ENCODE results near the gene KLF16.

Gene KLF16

GRCh38 chr19:1843116-1843515, 20.3 kb downstream of the KLF16 start:
- DNase-seq (ENCODE audit: low read depth in 2 of 2): no peak

DNA sequence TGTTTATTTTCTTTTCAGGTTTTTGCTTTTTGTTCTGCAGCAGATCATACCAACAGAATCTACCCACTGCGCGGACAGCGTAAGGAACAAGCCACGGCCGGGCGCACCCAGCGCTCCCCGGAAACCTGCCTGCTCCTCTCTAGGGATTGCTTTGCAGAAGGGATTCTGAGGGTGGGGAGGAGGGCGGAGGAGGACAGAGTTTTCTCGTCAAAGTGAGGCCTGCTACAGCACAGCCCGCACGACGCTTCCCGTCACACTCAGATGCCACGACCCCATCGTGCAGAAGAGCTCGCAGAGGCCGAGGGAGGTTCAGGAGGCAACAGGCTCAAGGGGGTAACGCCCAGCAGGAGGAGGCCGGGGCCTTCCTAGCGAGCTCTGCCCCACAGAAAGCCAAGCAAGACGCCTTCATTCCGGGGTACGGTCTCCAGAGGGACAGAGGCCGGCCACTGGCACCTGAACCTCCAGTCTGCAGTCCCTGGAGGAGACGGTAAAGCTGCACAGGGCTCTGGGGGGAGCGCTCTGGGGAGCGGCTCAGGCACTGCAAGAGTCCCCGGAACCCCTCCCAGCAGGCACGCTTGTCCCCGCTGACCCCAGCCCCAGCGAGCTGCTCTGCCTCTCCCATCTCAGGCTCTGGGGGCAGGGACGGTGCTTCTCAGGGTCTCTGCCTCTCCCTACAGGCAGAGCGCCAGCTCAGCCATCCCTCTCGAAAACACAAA, 22.0 kb downstream of the KLF16 start:
- no peak for DNase-seq (ENCODE audit: low read depth in 2 of 2)

DNA sequence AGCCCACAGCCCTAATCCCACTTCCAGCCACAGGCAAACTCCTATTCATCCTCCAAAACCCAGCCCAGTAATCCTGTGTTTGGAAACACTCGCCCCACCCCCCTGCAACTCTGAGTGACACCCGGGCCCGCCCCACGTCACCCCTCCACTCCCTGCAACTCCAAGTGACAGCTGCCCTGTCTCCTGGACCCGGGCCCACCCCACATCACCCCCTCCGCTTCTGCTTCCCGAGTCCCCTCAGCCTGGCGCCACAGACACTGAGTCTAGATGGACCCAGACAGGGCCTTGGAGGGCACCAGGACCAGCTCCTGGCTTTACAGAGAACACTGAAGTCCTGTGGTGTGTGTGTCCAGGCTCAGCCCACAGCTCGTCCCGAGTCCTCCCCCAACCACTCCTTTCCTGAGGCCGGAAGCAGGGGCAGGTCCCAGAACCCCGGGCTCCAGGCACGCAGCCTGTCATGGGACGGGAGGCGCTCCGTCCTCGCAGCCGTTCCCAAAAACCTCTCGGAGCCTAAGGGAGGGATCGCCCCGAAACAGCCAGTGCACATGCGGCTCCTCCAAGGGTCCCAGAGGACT, 22.8 kb downstream of the KLF16 start:
- DNase-seq (ENCODE audit: low read depth in 2 of 2): no peak

GRCh38 chr19:1839658-1840540, 23.5 kb downstream of the KLF16 start:
- no peak for DNase-seq (ENCODE audit: low read depth in 2 of 2)

DNA sequence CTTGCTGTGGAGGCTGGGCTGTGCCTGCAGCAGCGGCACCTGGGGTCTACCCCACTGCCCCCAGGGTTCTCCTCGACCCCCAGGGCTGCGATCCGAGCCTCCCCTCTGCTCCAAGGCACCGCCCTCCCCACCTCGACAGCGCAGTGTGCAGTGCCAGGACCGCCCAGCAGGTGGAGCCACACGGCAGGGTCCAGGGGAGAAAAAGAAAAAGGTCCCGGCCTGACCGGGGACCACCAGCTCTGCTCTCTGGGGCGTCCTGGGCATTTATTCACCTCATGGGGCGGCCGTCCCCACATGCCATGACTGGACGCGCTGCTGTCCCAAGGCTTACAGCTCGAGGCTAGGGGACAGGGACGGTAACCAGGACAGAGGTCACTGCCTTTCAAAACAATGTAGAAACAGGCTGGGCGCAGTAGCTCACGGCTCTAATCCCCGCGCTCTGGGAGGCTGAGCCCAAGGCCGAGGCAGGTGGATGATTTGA, 25.7 kb downstream of the KLF16 start:
- DNase-seq (ENCODE audit: low read depth in 2 of 2): no peak

DNA sequence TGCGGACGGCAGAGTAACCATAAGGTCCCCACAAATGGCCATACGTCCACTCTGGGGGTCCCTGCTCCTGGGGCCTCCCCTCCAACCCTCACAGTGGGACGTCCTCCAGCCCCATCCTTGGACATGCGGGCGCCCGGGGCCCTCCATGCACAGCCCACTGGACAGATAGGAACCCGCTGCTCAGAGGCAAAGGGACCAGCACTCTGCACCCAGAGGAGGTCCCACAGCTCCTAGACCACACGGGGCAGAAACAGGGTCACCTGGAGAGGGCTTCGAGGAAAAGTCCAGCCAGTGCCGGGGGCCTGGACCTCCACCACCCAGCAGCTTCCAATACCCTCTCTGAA, 26.2 kb downstream of the KLF16 start:
- no peak for DNase-seq (ENCODE audit: low read depth in 2 of 2)

- DNase-seq (ENCODE audit: low read depth in 2 of 2): no peak
Observed at GRCh38 chr19:1836458-1837221, 26.7 kb downstream of the KLF16 start.

DNA sequence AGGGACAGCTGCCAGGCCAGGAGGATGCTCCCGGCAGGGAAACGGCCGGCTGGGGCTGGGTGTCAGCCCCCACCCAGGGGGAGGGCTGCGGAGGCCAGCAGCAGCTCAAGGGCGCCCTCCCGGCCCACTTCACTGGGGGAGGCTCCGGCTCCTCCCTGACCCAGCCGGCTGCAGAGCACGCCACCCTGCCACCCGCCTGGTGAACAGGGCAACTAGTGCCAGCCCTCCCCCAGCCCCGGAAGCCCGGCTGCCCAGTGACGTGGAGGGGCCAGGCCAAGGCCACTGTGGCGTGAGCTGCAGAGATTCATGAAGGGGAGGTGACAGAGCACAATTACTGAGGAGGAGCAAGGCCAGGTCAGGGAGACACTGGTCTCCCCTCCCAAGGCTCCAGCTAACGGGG, 29.8 kb downstream of the KLF16 start:
- no peak for DNase-seq (ENCODE audit: low read depth in 2 of 2)

GRCh38 chr19:1832046-1832663, 31.2 kb downstream of the KLF16 start:
- no peak for DNase-seq (ENCODE audit: low read depth in 2 of 2)

DNA sequence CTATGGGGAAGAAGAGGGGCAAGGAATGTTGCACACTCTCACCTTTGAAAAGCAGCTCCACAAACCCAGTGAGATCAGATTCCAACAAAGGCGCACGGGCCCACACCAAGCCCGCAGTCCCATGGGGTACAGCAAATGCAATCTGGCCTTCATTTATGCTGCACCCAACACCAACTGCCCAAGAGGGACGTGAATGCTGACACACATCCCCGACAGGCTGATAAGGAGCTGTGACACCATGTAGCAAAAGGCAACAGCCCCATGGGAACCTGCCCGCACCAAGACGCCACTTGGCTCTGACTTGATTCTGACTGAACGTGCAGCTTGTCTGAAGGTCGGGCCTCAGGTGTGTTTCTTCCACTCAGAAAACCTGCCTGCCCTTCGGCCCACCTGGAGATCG, 32.4 kb downstream of the KLF16 start:
- DNase-seq (ENCODE audit: low read depth in 2 of 2): no peak

- no peak for DNase-seq (ENCODE audit: low read depth in 2 of 2)
Observed at GRCh38 chr19:1830568-1830967, 32.8 kb downstream of the KLF16 start.

GRCh38 chr19:1829958-1830357, 33.4 kb downstream of the KLF16 start:
- no peak for DNase-seq (ENCODE audit: low read depth in 2 of 2)

DNA sequence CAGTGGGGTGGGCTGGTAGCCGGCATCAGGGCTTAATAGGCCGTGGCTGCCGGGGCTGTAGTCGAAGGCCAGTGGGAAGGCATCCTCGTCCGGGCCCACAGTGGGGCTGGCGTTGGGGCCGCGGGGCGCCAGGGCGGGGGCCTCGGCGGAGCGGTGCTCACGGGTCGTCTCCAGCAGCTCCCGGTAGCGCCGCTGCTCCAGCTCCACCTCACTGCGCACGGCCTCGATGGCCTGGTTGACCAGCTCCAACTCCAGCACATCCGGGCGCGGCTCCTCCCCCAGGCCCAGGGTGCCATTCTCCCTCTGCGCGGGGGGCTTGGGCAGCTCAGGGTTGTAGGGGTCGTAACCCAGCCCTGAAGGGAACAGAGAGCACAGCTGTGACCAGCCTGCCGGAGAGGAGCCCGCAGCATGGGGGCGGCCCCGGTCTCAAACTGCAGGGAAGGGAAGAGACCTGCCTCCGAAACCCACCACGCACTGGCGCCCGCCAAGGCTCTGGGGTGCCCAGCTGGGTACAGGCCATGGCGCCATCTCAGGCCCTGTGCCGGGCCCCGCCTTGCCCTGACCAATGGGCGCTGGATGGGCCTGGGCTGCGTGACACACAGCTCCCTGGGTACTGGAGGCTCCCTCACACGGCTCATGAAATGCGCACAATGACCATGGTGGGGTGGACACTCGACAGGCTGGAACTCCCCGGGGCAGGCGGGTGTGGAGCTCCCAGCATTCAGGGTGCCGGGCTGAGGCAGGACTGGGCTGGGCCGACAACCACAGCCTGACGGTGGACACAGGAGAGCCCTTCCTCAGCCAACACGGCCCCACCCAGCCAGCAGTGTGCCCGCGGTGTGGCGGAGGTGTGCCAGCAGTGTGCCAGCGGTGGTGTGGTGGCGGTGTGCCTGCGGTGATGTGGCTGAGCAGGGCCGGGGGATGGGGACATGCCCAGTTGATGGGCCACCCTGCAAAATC, 34.8 kb downstream of the KLF16 start:
- no peak for DNase-seq (ENCODE audit: low read depth in 2 of 2)

DNA sequence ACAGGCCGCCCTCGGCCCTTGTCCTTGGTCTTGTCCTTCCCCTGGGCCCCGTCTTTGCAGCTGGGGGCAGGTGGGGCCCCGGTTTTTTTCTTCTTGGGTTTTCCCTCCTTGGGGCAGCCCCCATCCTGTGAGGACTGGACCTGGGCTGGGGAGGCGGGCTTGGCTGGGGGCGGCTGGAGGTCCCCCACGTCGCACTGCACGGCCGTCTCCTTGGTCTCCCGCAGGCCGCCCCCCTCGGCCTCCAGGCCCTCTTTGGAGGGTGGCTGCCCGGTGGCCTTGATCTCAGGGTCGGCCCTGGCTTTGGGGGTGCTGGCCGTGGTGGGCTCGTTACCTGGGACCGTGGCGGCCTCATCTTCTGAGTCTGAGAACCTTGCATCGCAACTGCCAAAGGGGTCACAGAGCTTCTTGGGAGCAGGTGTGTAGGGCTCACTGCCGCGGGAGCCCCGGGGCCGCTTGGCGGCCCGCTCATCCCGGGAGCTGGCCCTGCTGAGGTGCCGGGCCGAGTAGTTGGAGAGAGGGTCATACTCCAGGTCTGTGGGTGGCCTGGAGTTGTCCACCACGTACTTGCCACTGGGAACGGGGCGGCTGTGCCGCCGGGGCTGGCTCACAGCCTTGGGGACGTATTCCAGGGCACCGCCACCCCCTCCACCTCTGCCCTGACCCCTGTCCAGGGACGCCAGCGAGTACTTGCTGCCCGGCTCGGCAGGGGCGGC, 35.7 kb downstream of the KLF16 start:
- DNase-seq (ENCODE audit: low read depth in 2 of 2): no peak

GRCh38 chr19:1826557-1827521, 36.5 kb downstream of the KLF16 start:
- no peak for DNase-seq (ENCODE audit: low read depth in 2 of 2)

DNA sequence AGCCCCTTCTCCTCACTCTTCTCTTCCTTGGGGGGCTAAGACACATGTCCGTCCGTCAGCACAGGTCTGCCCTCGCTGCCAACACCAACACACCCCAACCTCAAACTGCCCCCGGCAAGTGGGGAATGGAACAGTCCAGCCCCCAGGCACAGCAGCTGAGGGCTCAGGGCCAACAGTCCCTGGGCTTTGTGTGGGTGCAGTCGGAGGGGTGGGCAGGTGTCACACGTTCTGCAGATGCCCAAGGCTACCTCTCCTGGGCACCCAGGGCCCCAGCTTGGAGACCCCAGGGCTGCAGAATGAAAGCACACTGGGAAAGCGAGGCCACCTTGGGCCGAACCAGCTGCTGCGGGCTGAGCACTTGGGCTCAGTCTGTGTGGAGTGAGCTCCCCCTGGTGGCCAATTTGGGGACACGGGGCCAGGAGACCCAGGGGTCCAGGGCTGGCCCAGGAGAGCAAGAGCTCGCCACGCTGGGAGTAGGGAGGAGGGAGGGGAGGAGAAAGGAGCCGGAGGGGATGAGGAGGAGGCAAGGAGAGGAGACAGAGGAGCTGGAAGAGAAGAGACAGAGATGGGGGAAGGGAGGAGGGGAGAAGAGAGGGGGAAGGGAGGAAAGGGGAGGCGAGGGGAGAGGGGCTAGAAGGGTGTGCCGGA, 37.3 kb downstream of the KLF16 start:
- peak; percentile 23 to 32 for DNase-seq (ENCODE audit: low read depth in 2 of 2)

DNA sequence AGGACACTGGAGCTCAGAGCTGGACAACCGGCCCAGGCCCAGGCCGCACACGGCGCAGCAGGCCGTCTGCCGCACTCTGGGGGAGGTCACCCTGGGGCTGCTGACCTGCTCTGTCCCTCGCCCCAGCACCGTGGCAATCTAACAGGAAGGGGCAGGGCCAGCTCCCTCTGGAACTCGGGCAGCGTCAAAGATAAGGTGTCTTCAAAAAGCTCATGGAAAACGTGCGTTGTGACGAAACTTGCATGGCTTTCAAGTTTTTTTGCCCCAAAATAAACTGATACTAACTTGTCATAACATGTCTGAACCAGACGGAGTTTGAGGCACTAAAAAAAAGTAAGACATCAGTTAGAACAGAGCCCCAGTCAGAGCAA, 39.1 kb downstream of the KLF16 start:
- DNase-seq (ENCODE audit: low read depth in 2 of 2): no peak
